ENCODE measurements around the gene NANOG. TPM values are rescaled to one million over a fixed set of nuclear protein-coding genes. Genes with fewer than 3 reads are reported as not detected.
"Not testable (repeated sequence)": the region's sequence is repeated elsewhere in the genome, so short reads cannot be mapped to it uniquely, and the experiment has no call there.

Gene NANOG
- not detected in 2 replicates for total RNA-seq

DNA sequence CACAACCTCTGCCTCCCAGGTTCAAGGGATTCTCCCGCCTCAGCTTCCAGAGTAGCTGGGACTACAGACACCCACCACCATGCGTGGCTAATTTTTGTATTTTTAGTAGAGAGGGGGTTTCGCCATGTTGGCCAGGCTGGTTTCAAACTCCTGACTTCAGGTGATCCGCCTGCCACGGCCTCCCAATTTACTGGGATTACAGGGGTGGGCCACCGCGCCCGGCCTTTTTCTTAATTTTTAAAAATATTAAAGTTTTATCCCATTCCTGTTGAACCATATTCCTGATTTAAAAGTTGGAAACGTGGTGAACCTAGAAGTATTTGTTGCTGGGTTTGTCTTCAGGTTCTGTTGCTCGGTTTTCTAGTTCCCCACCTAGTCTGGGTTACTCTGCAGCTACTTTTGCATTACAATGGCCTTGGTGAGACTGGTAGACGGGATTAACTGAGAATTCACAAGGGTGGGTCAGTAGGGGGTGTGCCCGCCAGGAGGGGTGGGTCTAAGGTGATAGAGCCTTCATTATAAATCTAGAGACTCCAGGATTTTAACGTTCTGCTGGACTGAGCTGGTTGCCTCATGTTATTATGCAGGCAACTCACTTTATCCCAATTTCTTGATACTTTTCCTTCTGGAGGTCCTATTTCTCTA, at the start of gene NANOG:
Gene NANOG (plus strand): TSS at position 519 of the 645 bp plus-strand sequence. CDS start 213 bp downstream, outside the sequence.
- H3K4me3 Mint-ChIP-seq; H3K9me3 Mint-ChIP-seq; POLR2A ChIA-PET; H3K27ac Mint-ChIP-seq; H3K36me3 Mint-ChIP-seq (ENCODE audit: low read depth); H3K4me1 Mint-ChIP-seq; intact Hi-C loops (cut with micrococcal nuclease); DNase-seq; ATAC-seq (ENCODE audit: low read depth): not testable (repeated sequence)
- CTCF ChIA-PET, result interaction anchor here (1.4 kb wide), 1 partner anchor 13 kb away, joined by 3 read pairs; no protein-coding TSS in a partner anchor
- H3K27me3 Mint-ChIP-seq, result peaks cover 14% of the 10 kb centered on the region

DNA sequence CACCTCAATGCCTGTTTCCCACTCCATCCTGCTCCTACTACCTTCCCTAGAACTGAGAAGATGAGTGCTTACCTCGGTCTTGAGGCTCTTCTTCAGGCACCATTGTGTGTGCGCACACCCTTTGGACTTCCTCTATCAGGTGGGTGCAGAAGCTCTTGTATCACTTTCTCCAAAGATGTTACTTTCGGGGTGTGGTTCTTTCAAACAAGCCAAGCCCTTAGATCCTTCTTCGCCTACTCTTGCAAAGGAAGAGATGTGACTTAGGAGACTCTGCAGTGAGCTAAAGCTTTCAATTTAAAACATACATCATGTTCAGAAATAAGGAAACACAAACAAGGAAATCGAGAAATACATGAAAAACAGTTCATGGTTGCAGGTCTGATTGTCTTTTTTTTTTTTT, 42.0 kb upstream of the NANOG start, which contains the start of gene CLEC4C:
Gene CLEC4C (minus strand): TSS at position 130 of the 400 bp plus-strand sequence. CDS start 27 bp downstream, at position 103.
- Mint-ChIP-seq H3K9me3 (peaks cover 3% of the 10 kb centered on the region), H3K4me3 (peak within 1 kb of the TSS; percentile 52), H3K27me3 (peaks cover 8% of the 10 kb centered on the region), H3K4me1 (peaks cover 23% of the 10 kb centered on the region), H3K36me3 (ENCODE audit: low read depth) (no peaks in the 10 kb centered on the region), H3K27ac (peak within 1 kb of the TSS; percentile 78)
- POLR2A ChIA-PET, result interaction anchor here (0.7 kb wide), 1 partner anchor 26 kb away, joined by 3 read pairs; no protein-coding TSS in a partner anchor
- TF ChIP-seq, protein P1, sequence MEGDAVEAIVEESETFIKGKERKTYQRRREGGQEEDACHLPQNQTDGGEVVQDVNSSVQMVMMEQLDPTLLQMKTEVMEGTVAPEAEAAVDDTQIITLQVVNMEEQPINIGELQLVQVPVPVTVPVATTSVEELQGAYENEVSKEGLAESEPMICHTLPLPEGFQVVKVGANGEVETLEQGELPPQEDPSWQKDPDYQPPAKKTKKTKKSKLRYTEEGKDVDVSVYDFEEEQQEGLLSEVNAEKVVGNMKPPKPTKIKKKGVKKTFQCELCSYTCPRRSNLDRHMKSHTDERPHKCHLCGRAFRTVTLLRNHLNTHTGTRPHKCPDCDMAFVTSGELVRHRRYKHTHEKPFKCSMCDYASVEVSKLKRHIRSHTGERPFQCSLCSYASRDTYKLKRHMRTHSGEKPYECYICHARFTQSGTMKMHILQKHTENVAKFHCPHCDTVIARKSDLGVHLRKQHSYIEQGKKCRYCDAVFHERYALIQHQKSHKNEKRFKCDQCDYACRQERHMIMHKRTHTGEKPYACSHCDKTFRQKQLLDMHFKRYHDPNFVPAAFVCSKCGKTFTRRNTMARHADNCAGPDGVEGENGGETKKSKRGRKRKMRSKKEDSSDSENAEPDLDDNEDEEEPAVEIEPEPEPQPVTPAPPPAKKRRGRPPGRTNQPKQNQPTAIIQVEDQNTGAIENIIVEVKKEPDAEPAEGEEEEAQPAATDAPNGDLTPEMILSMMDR (IDR thresholded peaks at IDR 0.05), result no peak
- intact Hi-C loops (cut with micrococcal nuclease), result no loop called here
- CTCF ChIA-PET, result no interaction called here
- DNase-seq (no peak), ATAC-seq (ENCODE audit: low read depth) (no peak)

DNA sequence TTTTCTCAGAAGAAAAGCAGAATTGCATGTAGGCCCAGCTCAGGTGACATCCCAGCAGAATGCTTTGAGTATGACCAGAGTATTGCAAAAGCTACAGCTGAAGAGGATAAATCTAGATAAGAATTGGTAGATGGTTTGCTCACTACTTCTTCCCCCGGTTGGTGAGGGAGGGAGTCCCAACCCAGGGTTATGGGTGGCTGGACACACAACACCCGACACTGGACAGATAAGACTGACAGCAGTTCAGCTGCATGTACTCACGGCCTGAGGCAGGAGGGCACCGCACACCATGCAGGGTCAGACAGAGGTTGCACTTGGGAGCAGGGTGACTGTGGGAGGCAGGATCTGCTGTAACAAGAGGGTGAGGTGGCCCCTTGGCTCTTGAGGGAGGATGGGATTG, 40.4 kb upstream of the NANOG start:
- Mint-ChIP-seq H3K36me3 (ENCODE audit: low read depth) (no peaks in the 10 kb centered on the region), H3K27ac (peak overlapping the region; percentile 65), H3K4me3 (no peak overlapping the region), H3K4me1 (peaks cover 27% of the 10 kb centered on the region), H3K27me3 (peaks cover 10% of the 10 kb centered on the region), H3K9me3 (no peaks in the 10 kb centered on the region)
- intact Hi-C loops (cut with micrococcal nuclease), result no loop called here
- no peak for ATAC-seq (ENCODE audit: low read depth)
- ChIA-PET CTCF (no interaction called here), POLR2A (no interaction called here)
- DNase-seq, result no peak
- TF ChIP-seq, protein P1 (IDR thresholded peaks at IDR 0.05), result no peak

DNA sequence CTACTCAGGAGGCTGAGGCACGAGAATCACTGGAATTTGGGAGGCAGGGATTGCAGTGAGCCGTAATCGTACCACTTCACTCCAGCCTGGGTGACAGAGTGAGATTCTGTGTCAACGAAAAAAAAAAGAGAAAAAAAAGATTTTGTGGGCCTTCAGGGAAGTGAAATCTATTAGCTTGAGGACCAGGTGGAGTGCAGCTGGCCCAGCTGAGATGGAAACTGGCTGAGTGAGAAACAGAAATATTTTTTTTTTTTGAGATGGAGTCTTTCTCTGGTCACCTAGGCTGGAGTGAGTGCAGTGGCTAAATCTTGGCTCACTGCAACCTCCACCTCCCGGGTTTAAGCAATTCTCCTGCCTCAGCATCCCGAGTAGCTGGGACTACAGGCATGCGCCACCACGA, 39.8 kb upstream of the NANOG start:
- CTCF ChIA-PET, result no interaction called here
- Mint-ChIP-seq H3K36me3 (ENCODE audit: low read depth) (no peaks in the 10 kb centered on the region), H3K4me3 (no peak overlapping the region), H3K4me1 (peaks cover 24% of the 10 kb centered on the region), H3K9me3 (no peaks in the 10 kb centered on the region), H3K27me3 (peaks cover 10% of the 10 kb centered on the region), H3K27ac (no peak overlapping the region)
- TF ChIP-seq, protein P1 (IDR thresholded peaks at IDR 0.05), result no peak
- DNase-seq, result no peak
- intact Hi-C loops (cut with micrococcal nuclease), result no loop called here
- ATAC-seq (ENCODE audit: low read depth), result no peak
- POLR2A ChIA-PET, result no interaction called here

- ChIA-PET CTCF (no interaction called here), POLR2A (interaction anchor here (0.6 kb wide), 1 partner anchor 92 kb away, joined by 3 read pairs; no protein-coding TSS in a partner anchor)
- H3K27me3 Mint-ChIP-seq, result peaks cover 10% of the 10 kb centered on the region
- intact Hi-C loops (cut with micrococcal nuclease), result no loop called here
- H3K36me3 Mint-ChIP-seq (ENCODE audit: low read depth), result no peaks in the 10 kb centered on the region
- no peaks in the 10 kb centered on the region for H3K9me3 Mint-ChIP-seq
- no peak overlapping the region for H3K4me3 Mint-ChIP-seq
- H3K4me1 Mint-ChIP-seq, result peaks cover 24% of the 10 kb centered on the region
- no peak for DNase-seq
- TF ChIP-seq, protein P1 (IDR thresholded peaks at IDR 0.05), result no peak
- ATAC-seq (ENCODE audit: low read depth), result no peak
- H3K27ac Mint-ChIP-seq, result no peak overlapping the region
Measured at GRCh38 chr12:7750350-7750749, 38.9 kb upstream of the NANOG start.

Data from activated B cell treated with CpG ODN at 0.5 μM for 24 hours (primary cell).